ENCODE results near the gene TMEM18. TPM values are rescaled to one million over a fixed set of nuclear protein-coding genes. Genes with fewer than 3 reads are reported as not detected.

The TMEM18 gene
- total RNA-seq, 2 experiments from 2014 or later: 26.3 to 28.3 TPM

GRCh38 chr2:650343-651310 is 26.6 kb downstream of the TMEM18 start:
- H3K36me3 Mint-ChIP-seq (ENCODE audit: low read depth): no peaks in the 10 kb centered on the region
- no peaks in the 10 kb centered on the region for H3K9me3 Mint-ChIP-seq
- no peak overlapping the region for H3K27ac Mint-ChIP-seq
- no peak for DNase-seq
- H3K27me3 Mint-ChIP-seq: no peaks in the 10 kb centered on the region
- peaks cover 3% of the 10 kb centered on the region for H3K4me1 Mint-ChIP-seq
- no peak overlapping the region for H3K4me3 Mint-ChIP-seq
- POLR2A ChIA-PET: no interaction called here
- CTCF ChIA-PET: interaction anchor here (0.7 kb wide), 1 partner anchor 13 kb away, joined by 3 read pairs; no protein-coding TSS in a partner anchor

- Mint-ChIP-seq H3K27me3 (peaks cover 4% of the 10 kb centered on the region), H3K4me1 (peaks cover 3% of the 10 kb centered on the region), H3K4me3 (no peak overlapping the region), H3K9me3 (no peaks in the 10 kb centered on the region), H3K36me3 (ENCODE audit: low read depth) (no peaks in the 10 kb centered on the region), H3K27ac (no peak overlapping the region)
- POLR2A ChIA-PET: no interaction called here
- CTCF ChIA-PET: interaction anchor here (0.7 kb wide), 1 partner anchor 12 kb away, joined by 3 read pairs; no protein-coding TSS in a partner anchor
- no peak for DNase-seq
Measured at GRCh38 chr2:649426-650342, 27.5 kb downstream of the TMEM18 start.

- DNase-seq: no peak
- Mint-ChIP-seq H3K27me3 (peaks cover 9% of the 10 kb centered on the region), H3K4me3 (no peak overlapping the region), H3K27ac (no peak overlapping the region), H3K36me3 (ENCODE audit: low read depth) (no peaks in the 10 kb centered on the region), H3K9me3 (no peaks in the 10 kb centered on the region), H3K4me1 (peaks cover 3% of the 10 kb centered on the region)
- ChIA-PET CTCF (no interaction called here), POLR2A (no interaction called here)
Measured at GRCh38 chr2:648476-649424, 28.5 kb downstream of the TMEM18 start.

GRCh38 chr2:647691-648231 is 29.4 kb downstream of the TMEM18 start:
- DNase-seq: no peak

GRCh38 chr2:647003-647560 is 30.1 kb downstream of the TMEM18 start:
- no peaks in the 10 kb centered on the region for H3K36me3 Mint-ChIP-seq (ENCODE audit: low read depth)
- no peak for DNase-seq
- H3K4me1 Mint-ChIP-seq: no peaks in the 10 kb centered on the region
- ChIA-PET POLR2A (no interaction called here), CTCF (no interaction called here)
- H3K27me3 Mint-ChIP-seq: peaks cover 9% of the 10 kb centered on the region
- H3K27ac Mint-ChIP-seq: no peak overlapping the region
- no peak overlapping the region for H3K4me3 Mint-ChIP-seq
- H3K9me3 Mint-ChIP-seq: no peaks in the 10 kb centered on the region

More at GRCh38 chr2:647691-648231, 29.4 kb downstream of the TMEM18 start:
- Mint-ChIP-seq H3K36me3 (ENCODE audit: low read depth) (no peaks in the 10 kb centered on the region), H3K27ac (no peak overlapping the region), H3K27me3 (peaks cover 9% of the 10 kb centered on the region), H3K9me3 (no peaks in the 10 kb centered on the region), H3K4me3 (no peak overlapping the region), H3K4me1 (peaks cover 2% of the 10 kb centered on the region)
- ChIA-PET POLR2A (no interaction called here), CTCF (no interaction called here)

- no peaks in the 10 kb centered on the region for H3K36me3 Mint-ChIP-seq (ENCODE audit: low read depth)
- H3K9me3 Mint-ChIP-seq: no peaks in the 10 kb centered on the region
- ChIA-PET POLR2A (no interaction called here), CTCF (no interaction called here)
- H3K4me3 Mint-ChIP-seq: no peak overlapping the region
- no peak for DNase-seq
- no peak overlapping the region for H3K27ac Mint-ChIP-seq
- H3K27me3 Mint-ChIP-seq: peaks cover 9% of the 10 kb centered on the region
- H3K4me1 Mint-ChIP-seq: no peaks in the 10 kb centered on the region
Measured at GRCh38 chr2:644871-645270, 32.3 kb downstream of the TMEM18 start.

GRCh38 chr2:643761-644160 is 33.4 kb downstream of the TMEM18 start:
- no peak overlapping the region for H3K4me3 Mint-ChIP-seq
- ChIA-PET CTCF (no interaction called here), POLR2A (no interaction called here)
- no peaks in the 10 kb centered on the region for H3K36me3 Mint-ChIP-seq (ENCODE audit: low read depth)
- H3K9me3 Mint-ChIP-seq: no peaks in the 10 kb centered on the region
- H3K27me3 Mint-ChIP-seq: peaks cover 9% of the 10 kb centered on the region
- no peak for DNase-seq
- no peak overlapping the region for H3K27ac Mint-ChIP-seq
- no peaks in the 10 kb centered on the region for H3K4me1 Mint-ChIP-seq

- H3K36me3 Mint-ChIP-seq (ENCODE audit: low read depth): no peaks in the 10 kb centered on the region
- POLR2A ChIA-PET: no interaction called here
- no peaks in the 10 kb centered on the region for H3K9me3 Mint-ChIP-seq
- no peak overlapping the region for H3K27ac Mint-ChIP-seq
- peaks cover 9% of the 10 kb centered on the region for H3K27me3 Mint-ChIP-seq
- no peak overlapping the region for H3K4me3 Mint-ChIP-seq
- H3K4me1 Mint-ChIP-seq: no peaks in the 10 kb centered on the region
- no peak for DNase-seq
- CTCF ChIA-PET: no interaction called here
Measured at GRCh38 chr2:643334-643733, 33.9 kb downstream of the TMEM18 start.

GRCh38 chr2:641872-642815 is 35.1 kb downstream of the TMEM18 start:
- CTCF ChIA-PET: no interaction called here
- no peaks in the 10 kb centered on the region for H3K9me3 Mint-ChIP-seq
- H3K36me3 Mint-ChIP-seq (ENCODE audit: low read depth): no peaks in the 10 kb centered on the region
- DNase-seq: no peak
- H3K27ac Mint-ChIP-seq: no peak overlapping the region
- peaks cover under 1% of the 10 kb centered on the region for H3K4me1 Mint-ChIP-seq
- no peak overlapping the region for H3K4me3 Mint-ChIP-seq
- POLR2A ChIA-PET: no interaction called here
- H3K27me3 Mint-ChIP-seq: peaks cover 9% of the 10 kb centered on the region

- H3K4me1 Mint-ChIP-seq: peaks cover 4% of the 10 kb centered on the region
- POLR2A ChIA-PET: no interaction called here
- H3K9me3 Mint-ChIP-seq: no peaks in the 10 kb centered on the region
- no peak overlapping the region for H3K4me3 Mint-ChIP-seq
- H3K27ac Mint-ChIP-seq: no peak overlapping the region
- H3K36me3 Mint-ChIP-seq (ENCODE audit: low read depth): no peaks in the 10 kb centered on the region
- no peak for DNase-seq
- H3K27me3 Mint-ChIP-seq: peaks cover 9% of the 10 kb centered on the region
- CTCF ChIA-PET: no interaction called here
Measured at GRCh38 chr2:641164-641871, 35.9 kb downstream of the TMEM18 start.

- H3K27ac Mint-ChIP-seq: no peak overlapping the region
- CTCF ChIA-PET: no interaction called here
- DNase-seq: no peak
- no peak overlapping the region for H3K4me3 Mint-ChIP-seq
- peaks cover 9% of the 10 kb centered on the region for H3K27me3 Mint-ChIP-seq
- H3K36me3 Mint-ChIP-seq (ENCODE audit: low read depth): no peaks in the 10 kb centered on the region
- no peaks in the 10 kb centered on the region for H3K9me3 Mint-ChIP-seq
- H3K4me1 Mint-ChIP-seq: peaks cover 4% of the 10 kb centered on the region
- POLR2A ChIA-PET: no interaction called here
Measured at GRCh38 chr2:639703-640102, 37.5 kb downstream of the TMEM18 start.
